ENCODE data around the gene STX7.

STX7 gene

GRCh38 chr6:132527791-132528190 lies 14.9 kb upstream of the STX7 start (continued):
- TF ChIP-seq PRDM1 (tag by site-specific recombination; IDR thresholded peaks at IDR 0.05) (no peak), ZNF791 (tag by site-specific recombination; IDR thresholded peaks at IDR 0.05) (no peak), ZNF692 (tag by site-specific recombination; IDR thresholded peaks at IDR 0.05) (no peak), ZNF398 (tag by site-specific recombination; IDR thresholded peaks at IDR 0.05) (no peak), HOXA7 (CRISPR knock-in tag; IDR thresholded peaks at IDR 0.05; ENCODE audit: borderline replicate concordance) (no peak), ZNF624 (tag by site-specific recombination; IDR thresholded peaks at IDR 0.05) (no peak), GFI1B (tag by site-specific recombination; IDR thresholded peaks at IDR 0.05) (peak; percentile 78), ZNF707 (tag by site-specific recombination; IDR thresholded peaks at IDR 0.05) (no peak), ZNF623 (tag by site-specific recombination; IDR thresholded peaks at IDR 0.05) (0 out of 2 replicates have a peak, but pooled peaks have one; percentile 12), ZNF785 (tag by site-specific recombination; IDR thresholded peaks at IDR 0.05) (no peak), ZNF658 (tag by site-specific recombination; IDR thresholded peaks at IDR 0.05) (no peak), ZBTB1 (tag by site-specific recombination; IDR thresholded peaks at IDR 0.05) (peak; percentile 75; the same call in 1 of the 2 replicates), IKZF3 (tag by site-specific recombination; IDR thresholded peaks at IDR 0.05) (peak; percentile 91), ZNF792 (tag by site-specific recombination; IDR thresholded peaks at IDR 0.05) (no peak), ZNF274 (IDR thresholded peaks at IDR 0.05; ENCODE audit: low read length) (no peak), ZNF274 (tag by site-specific recombination; IDR thresholded peaks at IDR 0.05; ENCODE audit: borderline replicate concordance) (no peak), ZNF133 (tag by site-specific recombination; IDR thresholded peaks at IDR 0.05) (no peak), ZNF211 (tag by site-specific recombination; IDR thresholded peaks at IDR 0.05; ENCODE audit: low read depth) (no peak), ZNF10 (tag by site-specific recombination; IDR thresholded peaks at IDR 0.05) (peak; percentile 44; the same call in 1 of the 2 replicates), ZNF776 (tag by site-specific recombination; IDR thresholded peaks at IDR 0.05; ENCODE audit: borderline replicate concordance) (no peak), KLF8 (tag by site-specific recombination; IDR thresholded peaks at IDR 0.05) (peak; percentile 88), ZFP37 (tag by site-specific recombination; IDR thresholded peaks at IDR 0.05) (peak; percentile 81; the same call in 1 of the 2 replicates), ZBTB48 (tag by site-specific recombination; IDR thresholded peaks at IDR 0.05) (no peak), ZNF175 (tag by site-specific recombination; IDR thresholded peaks at IDR 0.05) (no peak), ZNF114 (tag by site-specific recombination; IDR thresholded peaks at IDR 0.05) (no peak), SP3 (tag by site-specific recombination; IDR thresholded peaks at IDR 0.05) (no peak), FEZF1 (tag by site-specific recombination; IDR thresholded peaks at IDR 0.05) (peak; percentile 65), ZNF514 (tag by site-specific recombination; IDR thresholded peaks at IDR 0.05) (no peak), HOXD13 (CRISPR knock-in tag; IDR thresholded peaks at IDR 0.05; ENCODE audit: borderline replicate concordance) (no peak), KLF9 (tag by site-specific recombination; IDR thresholded peaks at IDR 0.05; ENCODE audit: low read depth) (no peak), ZNF549 (tag by site-specific recombination; IDR thresholded peaks at IDR 0.05) (no peak), ZNF174 (tag by site-specific recombination; IDR thresholded peaks at IDR 0.05) (no peak), ZNF16 (tag by site-specific recombination; IDR thresholded peaks at IDR 0.05; ENCODE audit: low read depth) (no peak), ZNF548 (tag by site-specific recombination; IDR thresholded peaks at IDR 0.05) (no peak), ZNF302 (tag by site-specific recombination; IDR thresholded peaks at IDR 0.05; ENCODE audit: low read depth) (no peak)
- TF ChIP-seq, protein P1, sequence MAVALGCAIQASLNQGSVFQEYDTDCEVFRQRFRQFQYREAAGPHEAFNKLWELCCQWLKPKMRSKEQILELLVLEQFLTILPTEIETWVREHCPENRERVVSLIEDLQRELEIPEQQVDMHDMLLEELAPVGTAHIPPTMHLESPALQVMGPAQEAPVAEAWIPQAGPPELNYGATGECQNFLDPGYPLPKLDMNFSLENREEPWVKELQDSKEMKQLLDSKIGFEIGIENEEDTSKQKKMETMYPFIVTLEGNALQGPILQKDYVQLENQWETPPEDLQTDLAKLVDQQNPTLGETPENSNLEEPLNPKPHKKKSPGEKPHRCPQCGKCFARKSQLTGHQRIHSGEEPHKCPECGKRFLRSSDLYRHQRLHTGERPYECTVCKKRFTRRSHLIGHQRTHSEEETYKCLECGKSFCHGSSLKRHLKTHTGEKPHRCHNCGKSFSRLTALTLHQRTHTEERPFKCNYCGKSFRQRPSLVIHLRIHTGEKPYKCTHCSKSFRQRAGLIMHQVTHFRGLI (tag by site-specific recombination; IDR thresholded peaks at IDR 0.05): peak; percentile 28; the same call in 1 of the 2 replicates
- TF ChIP-seq, protein P2, sequence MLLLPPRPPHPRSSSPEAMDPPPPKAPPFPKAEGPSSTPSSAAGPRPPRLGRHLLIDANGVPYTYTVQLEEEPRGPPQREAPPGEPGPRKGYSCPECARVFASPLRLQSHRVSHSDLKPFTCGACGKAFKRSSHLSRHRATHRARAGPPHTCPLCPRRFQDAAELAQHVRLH (tag by site-specific recombination; IDR thresholded peaks at IDR 0.05): 0 out of 2 replicates have a peak, but pooled peaks have one; percentile 24
- TF ChIP-seq, protein P3, sequence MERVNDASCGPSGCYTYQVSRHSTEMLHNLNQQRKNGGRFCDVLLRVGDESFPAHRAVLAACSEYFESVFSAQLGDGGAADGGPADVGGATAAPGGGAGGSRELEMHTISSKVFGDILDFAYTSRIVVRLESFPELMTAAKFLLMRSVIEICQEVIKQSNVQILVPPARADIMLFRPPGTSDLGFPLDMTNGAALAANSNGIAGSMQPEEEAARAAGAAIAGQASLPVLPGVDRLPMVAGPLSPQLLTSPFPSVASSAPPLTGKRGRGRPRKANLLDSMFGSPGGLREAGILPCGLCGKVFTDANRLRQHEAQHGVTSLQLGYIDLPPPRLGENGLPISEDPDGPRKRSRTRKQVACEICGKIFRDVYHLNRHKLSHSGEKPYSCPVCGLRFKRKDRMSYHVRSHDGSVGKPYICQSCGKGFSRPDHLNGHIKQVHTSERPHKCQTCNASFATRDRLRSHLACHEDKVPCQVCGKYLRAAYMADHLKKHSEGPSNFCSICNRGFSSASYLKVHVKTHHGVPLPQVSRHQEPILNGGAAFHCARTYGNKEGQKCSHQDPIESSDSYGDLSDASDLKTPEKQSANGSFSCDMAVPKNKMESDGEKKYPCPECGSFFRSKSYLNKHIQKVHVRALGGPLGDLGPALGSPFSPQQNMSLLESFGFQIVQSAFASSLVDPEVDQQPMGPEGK (tag by site-specific recombination; IDR thresholded peaks at IDR 0.05): peak; percentile 64
